NT2/D1 (cell line): ENCODE measurements around the gene CTSC.

Source experiments
- SUZ12 ChIP-seq: IDR thresholded peaks from 2 replicates; pipeline ENCODE4 v1.6.1; 2011; ENCODE audit not compliant: insufficient read length, insufficient read depth; ENCODE audit errors: extremely low read depth
- YY1 ChIP-seq: IDR thresholded peaks from 2 replicates; pipeline ENCODE4 v1.6.1; 2011; ENCODE audit not compliant: insufficient read length, insufficient read depth
- ZNF274 ChIP-seq: IDR thresholded peaks from 2 replicates; pipeline ENCODE4 v1.6.1; 2011; ENCODE audit warnings: mild to moderate bottlenecking, low read depth, low read length

- TF ChIP-seq YY1 (no peak), ZNF274 (no peak), SUZ12 (no peak)
Measured at GRCh38 chr11:88246696-88247095, 90.8 kb downstream of the CTSC start.
